Heart left ventricle (tissue), 16 donors: ENCODE measurements around the gene SH3TC2. TPM values are rescaled to one million over a fixed set of nuclear protein-coding genes. Genes with fewer than 3 reads are reported as not detected.

ENCODE experiments used
- ATAC-seq, 4 donors: fragments of 200-7000 bp; cut with Tn5 transposase; one replicate each; pipeline ENCODE4 v1.9.1; 2020 to 2022; ENCODE audit warnings: moderate library complexity in 4 of 4, mild to moderate bottlenecking in 3 of 4, moderate number of reproducible peaks in 1 of 4
- DNase-seq, 5 donors: peaks; one replicate each; pipeline ENCODE4 v3.0.0-alpha.2; 2020
- H3K27ac ChIP-seq, 12 donors: fragments of 200-600 bp; sonication (generic) in 4 of 12; one replicate each; pipeline versions ENCODE4 v1.5.0 to v1.8.0; 2016 to 2022; ENCODE audit warnings: mild to moderate bottlenecking in 2 of 12
- H3K27me3 ChIP-seq, 9 donors: fragments of 200-600 bp; sonication (generic) in 2 of 9; one replicate each; pipeline versions ENCODE4 v1.5.1 to v1.8.0; 2016 to 2022; ENCODE audit warnings: mild to moderate bottlenecking in 3 of 9
- H3K36me3 ChIP-seq, 9 donors: fragments of 200-600 bp; sonication (generic) in 2 of 9; one replicate each; pipeline versions ENCODE4 v1.5.0 to v1.8.0; 2018 to 2022; ENCODE audit warnings: mild to moderate bottlenecking in 2 of 9
- H3K4me1 ChIP-seq, 12 donors: fragments of 200-600 bp; sonication (generic) in 4 of 12; one replicate each; pipeline versions ENCODE4 v1.5.0 to v1.8.0; 2016 to 2022; ENCODE audit warnings: mild to moderate bottlenecking in 3 of 12
- H3K4me3 ChIP-seq, 12 donors: fragments of 200-600 bp; sonication (generic) in 4 of 12; one replicate each; pipeline versions ENCODE4 v1.5.0 to v1.8.0; 2017 to 2022; ENCODE audit warnings: mild to moderate bottlenecking in 9 of 12, moderate library complexity in 4 of 12
- H3K9me3 ChIP-seq, 12 donors: fragments of 200-600 bp; sonication (generic) in 4 of 12; one replicate each; pipeline versions ENCODE4 v1.5.0 to v1.8.0; 2016 to 2022; ENCODE audit warnings: mild to moderate bottlenecking in 1 of 12
- CTCF ChIP-seq, 12 donors: fragments of 200-600 bp; sonication (generic) in 4 of 12; IDR thresholded peaks; one replicate each; pipeline versions ENCODE4 v1.5.0 to v1.8.0; 2018 to 2022; ENCODE audit warnings: antibody characterized with exemption in 12 of 12, mild to moderate bottlenecking in 5 of 12
- POLR2A ChIP-seq, 2 donors: fragments of 450-650 bp; IDR thresholded peaks; one replicate each; pipeline ENCODE4 v1.6.1; 2017; ENCODE audit warnings: antibody characterized with exemption in 2 of 2, mild to moderate bottlenecking in 2 of 2, moderate library complexity in 2 of 2
- WGBS, 4 donors: extraction: QIAGEN DNeasy Blood & Tissue Kit in 2 of 4; methylation state at CpG; one replicate each; pipeline versions ENCODE4 v1.1.5 to v1.1.7; 2013 to 2018; 5-methylcytosine and 5-hydroxymethylcytosine counted together
- intact Hi-C, 10 donors: fragments of 100-400 bp; cut with DNase I; formaldehyde crosslinking; loops; one replicate each; pipeline versions ENCODE4 v1.11.1 to v1.14.2; 2022
- polyA plus RNA-seq, 2 donors: library from polyadenylated mRNA; stranded (reverse); fragments of 200-250 nt; gene quantifications; one replicate each; pipeline ENCODE4 v1.2.3, GENCODE V29; 2013
- total RNA-seq, 9 donors: library from RNA; depleted of rRNA in 2 of 9; stranded (reverse); fragments of >200 nt in 2 of 9; fragmentation: NEBNext Ultra II Directional in 3 of 9; extraction: Animal tissue kit (Norgen Biotek cat#: 25700) in 3 of 9; gene quantifications; one replicate each; pipeline versions ENCODE4 v1.1.0 to v1.2.4, GENCODE V29; 2016 to 2023
- donor health status: ischemic (EF 13 %, LVEDD 7.1; RV severe dilation, severe dysfunction).
- donor health status: healthy with polysubstance abuse.
- donor health status: DM: no; HTN: yes; CAD: no.
- donor health status: DM: no; HTN: no; CAD: no.
- donor health status: ischemic (EF 25% LVEDD 6.9; RV normal size, moderate dysfunction).
- donor health status: ischemic (EF 25% LVEDD 5.7; RV mildly dilated, moderate dysfunction).
- donor health status: healthy.
- donor health status: DM: yes; HTN: yes; CAD: no.
- donor health status: ischemic (EF 35%, LVEDD 5.7; RV mildly dilated, moderate dysfunction).
- donor health status: nonischemic (EF 11% LVEDD 7.7; RV severe dilation, severe dysfunction).
- donor health status: DM: yes; HTN: yes; CAD: no.
- donor health status: PGD.
- donor health status: ischemic (EF 29% LVEDD 5.4; RV normal size, mild dysfunction).
- donor health status: nonischemic (EF 23%, LVEDD 6.1; RV moderate dilation, normal function).

Gene SH3TC2
- total and polyA plus RNA-seq, 11 donors = 1.6 to 12.7 (median 4.0) TPM

DNA sequence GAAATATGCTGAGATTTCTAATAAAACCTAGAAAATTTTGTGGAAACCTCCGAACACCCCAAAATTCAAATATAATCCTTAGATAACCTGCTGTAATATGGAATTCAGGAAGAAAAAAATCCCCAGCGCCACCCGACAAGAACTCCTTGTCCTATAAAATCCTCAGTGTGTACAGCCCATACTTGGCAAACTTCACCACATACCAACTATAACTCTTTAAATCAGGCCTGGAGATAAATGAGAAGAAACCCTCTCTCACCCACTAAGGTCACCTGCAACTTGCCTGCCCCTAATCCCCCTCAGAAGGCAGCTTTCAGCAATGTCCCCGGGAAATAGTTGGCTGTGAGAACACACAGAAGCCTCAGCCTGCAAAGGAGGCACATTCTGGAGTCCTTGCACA is 90.5 kb downstream of the SH3TC2 start:
- no peaks in the 10 kb centered on the region for H3K36me3 ChIP-seq
- no peaks in the 10 kb centered on the region for H3K9me3 ChIP-seq
- 70 to 88% (median 75%) methylated on average over 4 of the region's 4 CpGs for WGBS, 4 donors
- TF ChIP-seq POLR2A (IDR thresholded peaks at IDR 0.05) (no peak), CTCF (IDR thresholded peaks at IDR 0.05) (no peak)
- peaks cover 5 to 45% (median 20%) of the 10 kb centered on the region in 12 donors for H3K4me1 ChIP-seq
- H3K4me3 ChIP-seq = no peak overlapping the region
- H3K27ac ChIP-seq = peak overlapping the region in 9 of 12 donors; percentile 30 to 79 (median 57)
- intact Hi-C loops = no loop called here
- H3K27me3 ChIP-seq = no peaks in the 10 kb centered on the region
- ATAC-seq (no peak), DNase-seq (no peak)

GRCh38 chr5:148970876-148971275 is 92.0 kb downstream of the SH3TC2 start:
- H3K27ac ChIP-seq = peak overlapping the region in 1 of 12 donors; percentile 61
- WGBS, 4 donors = 89 to 92% (median 91%) methylated on average over 3 of the region's 3 CpGs
- no peak for ATAC-seq
- TF ChIP-seq CTCF (IDR thresholded peaks at IDR 0.05) (no peak), POLR2A (IDR thresholded peaks at IDR 0.05) (no peak)
- H3K9me3 ChIP-seq = no peaks in the 10 kb centered on the region
- no peak for DNase-seq
- intact Hi-C loops = no loop called here
- H3K36me3 ChIP-seq = no peaks in the 10 kb centered on the region
- peaks cover 5 to 45% (median 22%) of the 10 kb centered on the region in 12 donors for H3K4me1 ChIP-seq
- no peak overlapping the region for H3K4me3 ChIP-seq
- H3K27me3 ChIP-seq = no peaks in the 10 kb centered on the region

DNA sequence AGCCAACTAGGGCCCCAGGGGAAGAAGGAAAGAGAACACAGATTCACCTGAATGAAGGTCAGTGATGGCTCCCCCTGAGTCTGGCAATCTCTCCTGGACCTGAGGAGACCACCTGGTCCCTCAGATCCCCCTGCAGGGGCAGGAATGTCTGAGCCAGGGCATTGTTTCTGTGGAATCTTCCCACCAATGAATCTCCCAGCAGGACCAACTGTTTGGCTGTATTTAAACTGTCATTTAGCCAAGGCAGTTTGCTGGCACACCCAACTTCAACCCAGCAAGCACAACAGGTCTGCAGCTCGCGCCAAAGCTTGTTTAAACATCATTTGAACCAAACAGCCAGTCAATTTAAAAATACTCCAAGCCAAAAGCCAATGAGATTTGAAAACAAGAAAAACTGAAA is 92.6 kb downstream of the SH3TC2 start:
- no peaks in the 10 kb centered on the region for H3K27me3 ChIP-seq
- no peaks in the 10 kb centered on the region for H3K9me3 ChIP-seq
- peak in 1 of 5 donors; percentile 57 for DNase-seq
- no peak for TF ChIP-seq CTCF (IDR thresholded peaks at IDR 0.05)
- TF ChIP-seq POLR2A (IDR thresholded peaks at IDR 0.05) = no peak
- no peak for ATAC-seq
- H3K4me1 ChIP-seq = peaks cover 5 to 50% (median 24%) of the 10 kb centered on the region in 12 donors
- no peaks in the 10 kb centered on the region for H3K36me3 ChIP-seq
- no peak overlapping the region for H3K4me3 ChIP-seq
- 53 to 58% (median 55%) methylated on average over 2 of the region's 2 CpGs for WGBS, 4 donors
- intact Hi-C loops = no loop called here
- H3K27ac ChIP-seq = peak overlapping the region in 9 of 12 donors; percentile 19 to 61 (median 42)

DNA sequence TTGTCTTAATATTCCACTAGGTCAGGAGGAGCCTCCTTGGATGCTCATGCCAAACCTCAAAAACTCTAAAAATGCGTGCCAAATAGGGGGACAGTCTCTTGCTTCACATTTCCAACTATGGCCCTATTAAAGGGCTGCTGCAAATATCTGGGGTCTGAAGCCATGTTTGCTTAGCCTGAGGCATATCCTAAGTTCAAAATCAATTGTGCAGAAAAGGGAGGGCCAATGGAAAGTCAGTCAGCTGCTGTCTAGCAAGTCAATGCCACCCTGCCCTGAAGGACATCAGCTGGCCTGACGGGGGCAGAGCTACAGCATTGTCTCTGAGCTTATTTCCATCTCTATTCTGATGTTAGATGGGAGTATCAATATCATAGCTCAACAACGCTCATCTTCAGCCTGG is 93.6 kb downstream of the SH3TC2 start:
- intact Hi-C loops = loop anchor here in 1 of 10 donors (5.0 kb wide), 2 partner anchors 33 to 142 kb away; partner anchors contain the start of gene ADRB2
- peak overlapping the region in 2 of 12 donors; percentile 61 for H3K27ac ChIP-seq
- ATAC-seq (no peak), DNase-seq (no peak)
- TF ChIP-seq POLR2A (IDR thresholded peaks at IDR 0.05) (no peak), CTCF (IDR thresholded peaks at IDR 0.05) (no peak)
- H3K9me3 ChIP-seq = no peaks in the 10 kb centered on the region
- WGBS, 4 donors = 56 to 85% (median 60%) methylated on average over 3 of the region's 3 CpGs
- H3K27me3 ChIP-seq = no peaks in the 10 kb centered on the region
- no peaks in the 10 kb centered on the region for H3K36me3 ChIP-seq
- no peak overlapping the region for H3K4me3 ChIP-seq
- H3K4me1 ChIP-seq = peaks cover 5 to 58% (median 24%) of the 10 kb centered on the region in 12 donors
